ENCODE data around the gene DPYD. TPM values are rescaled to one million over a fixed set of nuclear protein-coding genes. Genes with fewer than 3 reads are reported as not detected.
A peak's percentile ranks its signal among the peaks of the same experiment; 100 is the strongest.

The DPYD gene
- total and polyA plus RNA-seq, 10 of the 15 experiments (the other 5 are each of a cell fraction or from before 2014, with no cell fraction given), result 5.7 to 23.8 (median 10.2) TPM

DNA sequence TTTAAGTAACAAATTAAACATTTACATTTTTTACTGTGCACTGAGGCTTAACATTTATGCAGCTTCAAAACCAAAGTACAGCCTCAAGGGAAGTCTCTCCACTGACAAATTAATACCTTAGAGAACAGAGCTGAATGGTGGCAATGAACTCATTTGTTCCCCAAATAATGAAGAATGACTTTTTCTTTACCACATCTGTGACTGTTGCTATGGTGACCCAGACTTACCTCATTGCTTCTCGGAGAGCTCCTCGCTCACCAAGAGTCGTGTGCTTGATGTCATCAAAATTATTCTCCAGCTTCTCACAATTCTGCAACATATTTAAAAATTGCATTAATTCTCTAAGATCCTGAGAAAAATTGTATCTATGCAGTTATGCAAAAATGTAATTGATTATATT lies 92.9 kb downstream of the DPYD start:
- ChIA-PET CTCF (interaction anchor here (0.8 to 1.6 kb wide), 4 partner anchors 22 to 227 kb away, joined by 3 to 13 read pairs (median 4); partner anchors contain the start of gene DPYD), RAD21 (ENCODE audit: unreplicated experiment) (interaction anchor here (0.9 to 1.9 kb wide), 9 partner anchors 9 to 176 kb away, joined by 3 to 8 read pairs (median 6); partner anchors contain the start of gene DPYD), POLR2A (interaction anchor here (1.2 to 2.7 kb wide), 2 partner anchors 21 to 93 kb away, joined by 4 to 9 read pairs; partner anchors contain the start of gene DPYD), SMC1A (ENCODE audit: uncharacterized antibody, unreplicated experiment) (interaction anchor here (0.9 to 2.7 kb wide), 7 partner anchors 10 to 93 kb away, joined by 3 to 22 read pairs (median 8); partner anchors contain the start of gene DPYD)
- Histone ChIP-seq H3K27me3 (replicated peaks in 1 of 2; ENCODE audit: control insufficient read depth in 2 of 2, insufficient read depth in 2 of 2, low read length in 1 of 2) (no peaks in the 10 kb centered on the region), H4K20me1 (ENCODE audit: control insufficient read depth, insufficient read depth) (no peaks in the 10 kb centered on the region), H2AFZ (ENCODE audit: control insufficient read depth, low read depth, low read length) (no peak overlapping the region), H3K4me1 (ENCODE audit: control insufficient read depth, insufficient read depth, low read length) (no peaks in the 10 kb centered on the region), H3K9me3 (replicated peaks; ENCODE audit: control insufficient read depth, insufficient read depth, low read length) (no peaks in the 10 kb centered on the region), H3K9ac (ENCODE audit: control insufficient read depth, insufficient read depth, low read length) (no peak overlapping the region), H3K27ac (ENCODE audit: control insufficient read depth, insufficient read depth) (no peak overlapping the region), H3K4me3 (no peak overlapping the region), H3K79me2 (ENCODE audit: control insufficient read depth, insufficient read depth, low read length) (no peaks in the 10 kb centered on the region), H3K36me3 (ENCODE audit: control insufficient read depth in 2 of 2, insufficient read depth in 2 of 2, low read length in 1 of 2) (no peaks in the 10 kb centered on the region), H3K4me2 (ENCODE audit: control insufficient read depth, insufficient read depth) (no peak overlapping the region)
- BruUV-seq (replicated peaks), result no TSS peak
- intact Hi-C loops (cut with micrococcal nuclease; ENCODE audit: unreplicated experiment) (loop anchor here (2.0 to 10.0 kb wide), 2 partner anchors 585 to 637 kb away; no protein-coding TSS in a partner anchor), in situ Hi-C loops (cut with MboI) (no loop called here)
- 2% methylated on average over 3 of the region's 3 CpGs for WGBS (ENCODE audit: insufficient coverage, insufficient replicate concordance, low lambda C conversion rate, missing lambda C conversion rate)
- ATAC-seq, result peak; percentile 92
- DNase-seq (ENCODE audit: low read depth, low spot score), result no peak
- peak; percentile 38 for FAIRE-seq
- TF ChIP-seq, protein P1, sequence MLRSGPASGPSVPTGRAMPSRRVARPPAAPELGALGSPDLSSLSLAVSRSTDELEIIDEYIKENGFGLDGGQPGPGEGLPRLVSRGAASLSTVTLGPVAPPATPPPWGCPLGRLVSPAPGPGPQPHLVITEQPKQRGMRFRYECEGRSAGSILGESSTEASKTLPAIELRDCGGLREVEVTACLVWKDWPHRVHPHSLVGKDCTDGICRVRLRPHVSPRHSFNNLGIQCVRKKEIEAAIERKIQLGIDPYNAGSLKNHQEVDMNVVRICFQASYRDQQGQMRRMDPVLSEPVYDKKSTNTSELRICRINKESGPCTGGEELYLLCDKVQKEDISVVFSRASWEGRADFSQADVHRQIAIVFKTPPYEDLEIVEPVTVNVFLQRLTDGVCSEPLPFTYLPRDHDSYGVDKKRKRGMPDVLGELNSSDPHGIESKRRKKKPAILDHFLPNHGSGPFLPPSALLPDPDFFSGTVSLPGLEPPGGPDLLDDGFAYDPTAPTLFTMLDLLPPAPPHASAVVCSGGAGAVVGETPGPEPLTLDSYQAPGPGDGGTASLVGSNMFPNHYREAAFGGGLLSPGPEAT (IDR thresholded peaks at IDR 0.05; ENCODE audit: low read depth), result no peak
- TF ChIP-seq, protein P2, sequence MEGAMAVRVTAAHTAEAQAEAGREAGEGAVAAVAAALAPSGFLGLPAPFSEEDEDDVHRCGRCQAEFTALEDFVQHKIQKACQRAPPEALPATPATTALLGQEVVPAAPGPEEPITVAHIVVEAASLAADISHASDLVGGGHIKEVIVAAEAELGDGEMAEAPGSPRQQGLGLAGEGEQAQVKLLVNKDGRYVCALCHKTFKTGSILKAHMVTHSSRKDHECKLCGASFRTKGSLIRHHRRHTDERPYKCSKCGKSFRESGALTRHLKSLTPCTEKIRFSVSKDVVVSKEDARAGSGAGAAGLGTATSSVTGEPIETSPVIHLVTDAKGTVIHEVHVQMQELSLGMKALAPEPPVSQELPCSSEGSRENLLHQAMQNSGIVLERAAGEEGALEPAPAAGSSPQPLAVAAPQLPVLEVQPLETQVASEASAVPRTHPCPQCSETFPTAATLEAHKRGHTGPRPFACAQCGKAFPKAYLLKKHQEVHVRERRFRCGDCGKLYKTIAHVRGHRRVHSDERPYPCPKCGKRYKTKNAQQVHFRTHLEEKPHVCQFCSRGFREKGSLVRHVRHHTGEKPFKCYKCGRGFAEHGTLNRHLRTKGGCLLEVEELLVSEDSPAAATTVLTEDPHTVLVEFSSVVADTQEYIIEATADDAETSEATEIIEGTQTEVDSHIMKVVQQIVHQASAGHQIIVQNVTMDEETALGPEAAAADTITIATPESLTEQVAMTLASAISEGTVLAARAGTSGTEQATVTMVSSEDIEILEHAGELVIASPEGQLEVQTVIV (IDR thresholded peaks at IDR 0.05; ENCODE audit: borderline replicate concordance, partially characterized antibody), result no peak
- TF ChIP-seq TCF12 (IDR thresholded peaks at IDR 0.05; ENCODE audit: low read depth, low read length) (no peak), CREB1 (IDR thresholded peaks at IDR 0.05; ENCODE audit: low read depth) (peak; percentile 80), JUNB (IDR thresholded peaks at IDR 0.05) (no peak; the same call in 1 of the 2 replicates), MTA2 (IDR thresholded peaks at IDR 0.05; ENCODE audit: low read depth) (peak; percentile 92), MXI1 (IDR thresholded peaks at IDR 0.05; ENCODE audit: low read depth, low read length) (no peak), SIX5 (IDR thresholded peaks at IDR 0.05; ENCODE audit: low read depth, low read length, severe bottlenecking) (no peak), NR2F1 (conservative IDR thresholded peaks at IDR 0.05) (no peak), BACH1 (IDR thresholded peaks at IDR 0.05; ENCODE audit: borderline replicate concordance) (no peak), BMI1 (IDR thresholded peaks at IDR 0.05; ENCODE audit: borderline replicate concordance) (peak; percentile 96), NBN (IDR thresholded peaks at IDR 0.05) (peak; percentile 37; the same call in 1 of the 2 replicates), ZNF622 (IDR thresholded peaks at IDR 0.05) (no peak), POU2F2 (IDR thresholded peaks at IDR 0.05; ENCODE audit: borderline replicate concordance, low read depth, low read length) (no peak), SMC3 (IDR thresholded peaks at IDR 0.05; ENCODE audit: borderline replicate concordance, low read length) (no peak), STAT1 (conservative IDR thresholded peaks at IDR 0.05) (no peak), SMAD1 (IDR thresholded peaks at IDR 0.05; ENCODE audit: low read depth, partially characterized antibody) (no peak), ESRRA (IDR thresholded peaks at IDR 0.05; ENCODE audit: low read length) (no peak), SIN3A (IDR thresholded peaks at IDR 0.05; ENCODE audit: low read depth, low read length) (no peak), HDAC6 (IDR thresholded peaks at IDR 0.05; ENCODE audit: unreplicated experiment) (no peak)
- TF ChIP-seq, protein P3, sequence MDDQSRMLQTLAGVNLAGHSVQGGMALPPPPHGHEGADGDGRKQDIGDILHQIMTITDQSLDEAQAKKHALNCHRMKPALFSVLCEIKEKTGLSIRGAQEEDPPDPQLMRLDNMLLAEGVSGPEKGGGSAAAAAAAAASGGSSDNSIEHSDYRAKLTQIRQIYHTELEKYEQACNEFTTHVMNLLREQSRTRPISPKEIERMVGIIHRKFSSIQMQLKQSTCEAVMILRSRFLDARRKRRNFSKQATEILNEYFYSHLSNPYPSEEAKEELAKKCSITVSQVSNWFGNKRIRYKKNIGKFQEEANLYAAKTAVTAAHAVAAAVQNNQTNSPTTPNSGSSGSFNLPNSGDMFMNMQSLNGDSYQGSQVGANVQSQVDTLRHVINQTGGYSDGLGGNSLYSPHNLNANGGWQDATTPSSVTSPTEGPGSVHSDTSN (IDR thresholded peaks at IDR 0.05; ENCODE audit: insufficient replicate concordance, low read depth, low read length), result no peak
- TF ChIP-seq, protein P4, sequence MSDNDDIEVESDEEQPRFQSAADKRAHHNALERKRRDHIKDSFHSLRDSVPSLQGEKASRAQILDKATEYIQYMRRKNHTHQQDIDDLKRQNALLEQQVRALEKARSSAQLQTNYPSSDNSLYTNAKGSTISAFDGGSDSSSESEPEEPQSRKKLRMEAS (IDR thresholded peaks at IDR 0.05; ENCODE audit: low read depth, low read length), result no peak

Measured in GM12878 (cell line).